Activated T-helper 2 cell treated with anti-CD3 and anti-CD28 coated beads, Interferon-gamma antibody, Interleukin-2, Interleukin-4, amounts not matched to agents 10 μg/mL and 5 μg/mL and 100 μg/mL, durations not matched to agents 14 hours and 24 hours and 36 hours (primary cell): ENCODE results near the gene WDR54. TPM values are rescaled to one million over a fixed set of nuclear protein-coding genes. Genes with fewer than 3 reads are reported as not detected.
"Not testable (repeated sequence)": the region's sequence is repeated elsewhere in the genome, so short reads cannot be mapped to it uniquely, and the experiment has no call there.

Experiments
- DNase-seq: peaks from one replicate; pipeline ENCODE4 v3.0.0; 2021; ENCODE audit warnings: low spot score
- H3K27ac Mint-ChIP-seq: one replicate; pipeline ENCODE4 v1.8.0; 2021; ENCODE audit warnings: mixed read lengths
- H3K27me3 Mint-ChIP-seq: one replicate; pipeline ENCODE4 v1.8.0; 2021; ENCODE audit warnings: low read depth, mixed read lengths
- H3K36me3 Mint-ChIP-seq: one replicate; pipeline ENCODE4 v1.8.0; 2021; ENCODE audit warnings: low read depth, mixed read lengths
- H3K4me1 Mint-ChIP-seq: one replicate; pipeline ENCODE4 v1.8.0; 2021; ENCODE audit warnings: low read depth, mixed read lengths
- H3K4me3 Mint-ChIP-seq: one replicate; pipeline ENCODE4 v1.8.0; 2021; ENCODE audit warnings: low read depth, mild to moderate bottlenecking, moderate library complexity, mixed read lengths
- H3K9me3 Mint-ChIP-seq: one replicate; pipeline ENCODE4 v1.8.0; 2021; ENCODE audit warnings: mixed read lengths
- intact Hi-C: fragments of 100-400 bp; cut with micrococcal nuclease; formaldehyde crosslinking; loops from one replicate; pipeline ENCODE4 v1.15.1; 2023
- total RNA-seq: library from RNA; stranded (reverse); gene quantifications from 2 replicates; pipeline ENCODE4 v1.2.3, GENCODE V29; 2022

Gene WDR54
- total RNA-seq, 1 donor from 2014 or later = 78.0 TPM

DNA sequence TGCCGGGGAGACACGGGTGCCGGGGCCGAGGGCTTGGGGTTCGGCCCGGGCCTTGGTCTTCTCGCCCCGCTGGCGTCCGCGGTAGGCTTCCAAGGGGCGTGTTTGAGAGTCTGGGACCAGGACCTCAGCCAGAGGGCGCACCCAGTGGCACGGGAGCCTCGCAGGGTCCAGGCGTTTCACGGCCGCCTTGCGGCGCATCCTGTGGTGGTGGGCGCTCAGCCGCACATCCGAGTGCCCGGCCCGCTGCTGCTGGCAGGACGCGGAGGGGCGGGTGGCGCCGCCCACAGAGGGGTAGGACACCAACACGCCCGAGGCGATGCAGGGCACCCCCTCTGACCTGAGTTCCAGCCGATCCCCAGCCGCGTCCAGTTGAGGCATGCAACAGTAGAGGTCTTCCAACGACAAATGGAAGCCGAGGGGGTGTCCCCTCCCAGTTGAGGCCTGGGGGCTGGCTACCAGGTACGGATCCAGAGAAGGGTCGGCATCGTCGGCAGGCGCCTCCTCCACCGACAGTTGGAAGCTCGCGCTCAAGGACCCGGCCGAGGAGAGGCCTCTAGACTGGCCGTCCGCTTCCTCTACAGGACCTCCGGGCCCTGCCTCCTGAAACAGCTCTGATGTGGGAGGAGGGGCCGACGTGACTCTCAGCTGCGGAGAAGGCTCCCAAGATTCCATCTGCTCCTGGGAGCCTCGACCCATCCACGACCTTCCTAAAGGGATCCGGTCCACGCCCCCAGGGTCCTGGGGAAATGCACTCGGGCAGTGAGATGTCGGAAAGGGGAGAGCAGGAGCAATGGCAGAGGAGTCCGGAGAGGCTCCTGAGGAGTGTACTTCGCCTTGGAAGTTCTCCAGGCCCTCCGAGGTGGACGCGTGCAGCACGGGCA is 6.4 kb upstream of the WDR54 start:
- Mint-ChIP-seq H3K4me1 (peaks cover 12% of the 10 kb centered on the region), H3K27me3 (peaks cover 12% of the 10 kb centered on the region), H3K36me3 (no peaks in the 10 kb centered on the region), H3K27ac (no peak overlapping the region), H3K9me3 (no peaks in the 10 kb centered on the region), H3K4me3 (peak overlapping the region; percentile 66)
- intact Hi-C loops = no loop called here
- DNase-seq = no peak

DNA sequence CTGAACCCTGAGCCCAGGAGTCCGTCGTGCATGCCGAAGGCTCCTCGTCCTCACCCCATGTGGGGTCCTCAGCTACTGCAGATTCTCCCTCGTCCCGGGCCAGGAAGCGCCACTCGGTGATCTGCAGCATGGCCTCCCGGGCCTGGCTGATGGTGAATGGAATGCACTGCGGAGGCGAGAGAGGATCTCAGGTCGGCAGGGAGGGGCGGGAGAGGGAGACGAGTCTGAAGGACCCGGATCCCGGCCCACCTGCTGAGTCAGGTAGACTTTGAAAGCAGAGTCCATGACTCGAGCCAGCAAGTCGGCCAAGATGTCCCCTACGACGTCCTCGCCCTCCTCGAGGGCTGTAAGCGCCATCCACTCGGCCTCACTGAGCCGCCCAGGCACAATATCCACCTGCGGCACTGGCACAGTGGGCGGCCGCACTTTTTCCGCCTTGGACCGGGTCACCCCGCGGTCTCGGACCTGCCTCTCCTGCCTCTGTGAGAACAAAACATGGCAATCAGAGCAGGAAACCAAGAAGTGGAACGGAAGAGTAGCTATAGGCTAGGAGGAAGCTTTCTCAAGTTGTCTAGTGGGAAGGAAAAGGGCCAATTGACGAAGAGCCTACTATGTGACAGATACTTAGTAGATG is 5.7 kb upstream of the WDR54 start:
- intact Hi-C loops = no loop called here
- H3K27ac Mint-ChIP-seq = no peak overlapping the region
- no peaks in the 10 kb centered on the region for H3K9me3 Mint-ChIP-seq
- H3K4me3 Mint-ChIP-seq = peak overlapping the region; percentile 46
- no peaks in the 10 kb centered on the region for H3K36me3 Mint-ChIP-seq
- H3K27me3 Mint-ChIP-seq = peaks cover 12% of the 10 kb centered on the region
- H3K4me1 Mint-ChIP-seq = peaks cover 16% of the 10 kb centered on the region
- DNase-seq = no peak

DNA sequence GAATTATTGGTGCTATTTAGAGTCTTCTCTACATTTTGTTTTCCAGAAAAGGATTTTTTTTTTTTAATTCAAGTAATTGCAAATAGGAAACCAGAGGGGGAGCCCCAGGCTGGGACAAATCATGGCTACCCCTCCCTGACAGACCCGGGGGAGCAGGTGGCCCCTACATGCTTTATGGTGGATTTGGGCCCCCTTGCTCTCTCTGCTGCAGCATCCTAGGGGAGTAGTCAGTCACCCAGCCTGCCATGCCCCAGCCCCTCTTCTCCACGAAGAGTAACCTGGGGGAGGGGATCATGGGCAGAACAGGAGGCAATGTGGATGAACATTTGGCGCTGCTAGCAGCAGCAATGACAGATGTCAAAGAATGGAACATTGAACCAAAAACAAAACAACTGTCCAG is 4.8 kb upstream of the WDR54 start:
- Mint-ChIP-seq H3K4me3 (no peak overlapping the region), H3K4me1 (peaks cover 21% of the 10 kb centered on the region), H3K27ac (no peak overlapping the region), H3K27me3 (peaks cover 12% of the 10 kb centered on the region), H3K36me3 (no peaks in the 10 kb centered on the region), H3K9me3 (no peaks in the 10 kb centered on the region)
- DNase-seq = no peak
- intact Hi-C loops = no loop called here

DNA sequence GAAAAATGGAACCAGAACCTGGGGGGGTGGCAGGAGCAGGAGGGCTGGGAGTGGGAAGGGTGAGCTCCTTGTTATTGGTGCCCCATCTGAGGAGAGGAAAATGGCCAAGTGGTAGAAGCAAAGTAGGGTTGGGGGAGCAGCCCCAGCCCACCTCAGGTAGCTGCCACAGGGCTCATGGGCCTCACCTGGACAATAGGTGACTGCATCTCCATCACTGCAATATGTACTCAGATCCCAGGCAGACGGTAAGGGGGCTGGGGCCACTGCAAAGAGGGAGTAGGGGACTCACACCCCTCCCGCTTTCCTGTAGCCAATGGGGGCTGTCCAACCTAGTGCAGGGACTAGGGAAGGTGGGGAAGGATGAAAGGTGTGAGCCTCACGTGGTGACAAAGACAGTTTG is 4.3 kb upstream of the WDR54 start:
- no peak for DNase-seq
- H3K27ac Mint-ChIP-seq = no peak overlapping the region
- intact Hi-C loops = no loop called here

DNA sequence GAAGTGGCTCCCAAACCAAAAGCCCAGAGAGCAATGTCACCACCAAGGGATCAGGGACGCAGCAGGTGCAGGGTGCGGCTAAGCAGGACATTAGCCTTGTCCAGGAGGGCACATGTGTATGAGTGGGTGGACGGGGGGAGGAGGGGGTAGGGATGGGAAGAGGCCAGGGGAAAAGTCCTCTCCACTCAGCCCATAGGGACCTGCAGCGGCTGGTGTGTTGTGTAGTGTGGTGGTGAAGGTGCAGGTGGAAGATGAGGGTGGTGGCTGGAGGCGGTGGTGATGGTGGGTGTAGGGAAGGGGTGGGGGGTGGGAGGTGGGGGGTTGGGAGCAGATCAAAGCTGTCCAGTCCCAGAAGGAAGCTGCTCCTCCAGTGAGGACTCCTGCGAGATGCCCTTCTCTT is 3.8 kb upstream of the WDR54 start:
- H3K4me3 Mint-ChIP-seq = no peak overlapping the region
- no peak overlapping the region for H3K27ac Mint-ChIP-seq
- H3K9me3 Mint-ChIP-seq = no peaks in the 10 kb centered on the region
- H3K4me1 Mint-ChIP-seq = peaks cover 23% of the 10 kb centered on the region
- intact Hi-C loops = no loop called here
- no peaks in the 10 kb centered on the region for H3K36me3 Mint-ChIP-seq
- no peak for DNase-seq
- peaks cover 11% of the 10 kb centered on the region for H3K27me3 Mint-ChIP-seq

More for the DNA sequence above, 4.3 kb upstream of the WDR54 start:
- Mint-ChIP-seq H3K4me3 (no peak overlapping the region), H3K36me3 (no peaks in the 10 kb centered on the region), H3K27me3 (peaks cover 12% of the 10 kb centered on the region), H3K4me1 (peaks cover 21% of the 10 kb centered on the region), H3K9me3 (no peaks in the 10 kb centered on the region)

DNA sequence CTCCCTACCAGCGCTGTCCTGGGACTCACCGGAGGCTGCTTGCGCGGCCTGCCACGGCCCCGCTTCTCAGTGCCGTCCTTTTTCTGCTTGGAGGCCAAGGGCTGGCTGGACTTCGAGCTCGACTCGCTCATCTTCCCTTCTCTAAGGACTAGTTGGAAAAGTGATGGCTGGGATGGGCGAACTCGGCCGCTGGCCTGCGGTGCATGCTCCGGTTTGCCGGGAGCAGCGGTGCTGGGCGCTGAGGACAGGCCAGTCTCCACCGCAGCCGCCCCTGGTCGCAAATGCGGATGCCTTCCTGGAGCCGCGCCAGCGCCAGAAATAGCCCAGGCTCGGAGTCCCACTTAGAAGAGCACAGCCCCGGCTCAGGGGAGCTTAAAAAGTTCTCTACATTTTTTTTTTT is 3.2 kb upstream of the WDR54 start:
- intact Hi-C loops = no loop called here
- no peak overlapping the region for H3K4me3 Mint-ChIP-seq
- no peak overlapping the region for H3K27ac Mint-ChIP-seq
- H3K9me3 Mint-ChIP-seq = no peaks in the 10 kb centered on the region
- no peaks in the 10 kb centered on the region for H3K36me3 Mint-ChIP-seq
- DNase-seq = no peak
- H3K4me1 Mint-ChIP-seq = peaks cover 24% of the 10 kb centered on the region
- H3K27me3 Mint-ChIP-seq = peaks cover 9% of the 10 kb centered on the region

DNA sequence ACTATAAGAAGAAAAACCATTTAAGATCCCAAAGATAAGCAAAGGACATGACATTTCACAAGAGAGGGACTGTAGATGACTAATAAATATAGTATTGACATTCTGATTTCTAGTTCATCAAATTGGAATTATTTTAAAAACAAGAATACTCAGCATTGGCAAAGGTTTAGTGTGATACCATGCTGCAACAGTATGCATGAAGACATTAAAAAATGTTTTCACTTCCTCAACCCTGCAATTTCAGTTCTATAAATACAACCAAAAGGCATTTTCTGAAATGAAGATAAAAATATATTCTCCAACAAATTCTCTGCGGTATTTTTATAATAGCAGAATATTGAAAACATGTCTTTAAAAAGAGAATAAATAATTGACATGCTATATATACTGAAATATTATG is 2.2 kb upstream of the WDR54 start:
- no peak overlapping the region for H3K27ac Mint-ChIP-seq

DNA sequence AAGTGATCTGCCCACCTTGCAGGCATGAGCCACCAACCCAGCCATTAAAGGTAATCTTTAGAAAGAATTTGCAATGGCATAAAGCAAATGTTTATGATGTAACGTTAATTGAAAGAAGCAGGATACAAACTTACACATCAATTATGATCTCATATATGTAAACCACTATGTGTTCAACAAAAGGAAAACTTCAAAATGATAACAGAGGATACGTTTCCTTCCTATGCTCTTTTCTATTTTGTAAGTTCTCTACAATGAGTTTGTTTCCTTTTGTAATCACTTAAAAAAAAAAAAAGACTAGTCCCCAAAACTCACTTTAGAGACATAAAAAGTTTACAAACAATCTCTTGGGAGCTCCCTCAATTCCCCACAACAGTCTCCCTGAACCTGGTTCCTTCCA is 1.5 kb upstream of the WDR54 start:
- Mint-ChIP-seq H3K27ac (peak overlapping the region; percentile 1), H3K4me1 (peaks cover 19% of the 10 kb centered on the region)

More for the DNA sequence above, 2.2 kb upstream of the WDR54 start:
- no peak for DNase-seq
- Mint-ChIP-seq H3K9me3 (no peaks in the 10 kb centered on the region), H3K4me3 (no peak overlapping the region), H3K36me3 (peaks cover 2% of the 10 kb centered on the region), H3K4me1 (peaks cover 19% of the 10 kb centered on the region), H3K27me3 (peaks cover 4% of the 10 kb centered on the region)
- intact Hi-C loops = no loop called here

DNA sequence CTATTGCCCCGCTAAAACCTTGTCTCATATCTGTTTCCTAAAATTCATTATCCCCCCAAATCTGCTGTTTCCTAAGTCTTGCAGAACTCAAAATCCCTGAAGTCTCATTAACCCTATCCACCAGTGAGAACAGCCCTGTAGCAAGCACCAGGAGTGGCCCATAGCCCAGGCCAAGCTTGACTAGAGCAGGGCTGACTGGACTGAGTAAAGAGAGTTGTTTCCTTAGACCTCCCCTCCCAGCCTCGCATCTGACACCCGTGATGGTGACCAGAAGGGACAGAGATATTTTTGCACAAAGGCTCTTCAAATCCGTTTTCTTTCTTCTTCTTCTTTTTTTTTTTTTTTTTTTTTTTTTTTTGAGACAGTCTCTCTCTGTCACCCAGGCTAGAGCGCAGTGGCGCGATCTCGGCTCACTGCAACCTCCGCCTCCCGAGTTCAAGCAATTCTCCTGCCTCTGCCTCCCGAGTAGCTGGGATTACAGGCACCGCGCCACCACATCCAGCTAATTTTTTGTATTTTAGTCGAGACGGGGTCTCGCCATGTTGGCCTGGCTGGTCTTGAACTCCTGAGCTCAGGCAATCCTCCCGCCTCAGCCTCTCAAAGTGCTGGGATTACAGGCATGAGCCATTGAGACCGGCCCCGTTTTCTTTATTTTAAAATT is 957 bp upstream of the WDR54 start:
- DNase-seq = not testable (repeated sequence)
- peaks cover 19% of the 10 kb centered on the region for H3K4me1 Mint-ChIP-seq
- intact Hi-C loops = loop anchor here (1.0 kb wide), 1 partner anchor 34 kb away; no protein-coding TSS in a partner anchor

More for the DNA sequence above, 1.5 kb upstream of the WDR54 start:
- Mint-ChIP-seq H3K4me3 (peak overlapping the region; percentile 9), H3K9me3 (no peaks in the 10 kb centered on the region), H3K36me3 (peaks cover 6% of the 10 kb centered on the region), H3K27me3 (peaks cover 2% of the 10 kb centered on the region)
- DNase-seq = no peak
- intact Hi-C loops = no loop called here

DNA sequence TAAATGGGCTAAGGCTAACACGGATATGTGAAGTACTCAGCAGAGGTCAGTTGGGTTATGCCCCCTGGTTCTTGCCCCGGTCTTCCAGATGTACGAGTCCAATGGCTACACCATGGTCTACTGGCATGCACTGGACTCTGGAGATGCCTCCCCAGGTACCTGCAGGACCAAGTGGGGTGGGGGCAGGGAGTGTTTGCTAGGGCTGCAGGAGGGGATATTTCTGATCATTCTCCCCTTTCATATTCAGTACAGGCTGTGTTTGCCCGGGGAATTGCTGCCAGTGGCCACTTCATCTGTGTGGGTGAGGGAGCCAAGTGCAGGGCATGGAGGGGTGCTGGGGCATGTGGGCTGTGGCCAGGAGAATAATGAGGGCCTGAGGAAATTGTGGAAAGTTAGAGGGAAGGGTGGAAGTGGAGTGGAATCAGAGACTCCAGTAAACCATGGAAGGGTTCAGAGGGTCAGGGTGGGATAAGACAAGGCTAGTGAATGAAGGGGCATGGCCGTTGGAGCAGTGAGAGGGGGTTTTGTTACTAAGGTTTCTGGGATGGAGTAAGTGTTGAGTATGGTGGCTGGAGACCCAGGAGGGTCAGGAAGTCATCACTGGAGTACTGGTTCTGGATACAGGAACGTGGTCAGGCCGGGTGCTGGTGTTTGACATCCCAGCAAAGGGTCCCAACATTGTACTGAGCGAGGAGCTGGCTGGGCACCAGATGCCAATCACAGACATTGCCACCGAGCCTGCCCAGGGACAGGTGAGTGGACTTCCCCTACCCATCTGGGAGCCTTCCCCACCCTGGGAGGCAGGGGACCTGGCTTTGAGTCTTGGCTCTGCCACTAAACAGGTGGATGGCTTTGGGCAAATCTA is 1.9 kb downstream of the WDR54 start:
- no peak for DNase-seq
- Mint-ChIP-seq H3K27me3 (no peaks in the 10 kb centered on the region), H3K4me3 (peak overlapping the region; percentile 100), H3K4me1 (peaks cover 15% of the 10 kb centered on the region), H3K9me3 (no peaks in the 10 kb centered on the region), H3K36me3 (peaks cover 15% of the 10 kb centered on the region), H3K27ac (no peak overlapping the region)
- intact Hi-C loops = loop anchor here (2.0 kb wide), 1 partner anchor 17 kb away; the partner anchor contains the start of gene RTKN

More for the DNA sequence above, 957 bp upstream of the WDR54 start:
- not testable (repeated sequence) for H3K9me3 Mint-ChIP-seq, H3K27me3 Mint-ChIP-seq
- Mint-ChIP-seq H3K4me3 (peak overlapping the region; percentile 100), H3K36me3 (peaks cover 12% of the 10 kb centered on the region), H3K27ac (peak overlapping the region; percentile 85)

DNA sequence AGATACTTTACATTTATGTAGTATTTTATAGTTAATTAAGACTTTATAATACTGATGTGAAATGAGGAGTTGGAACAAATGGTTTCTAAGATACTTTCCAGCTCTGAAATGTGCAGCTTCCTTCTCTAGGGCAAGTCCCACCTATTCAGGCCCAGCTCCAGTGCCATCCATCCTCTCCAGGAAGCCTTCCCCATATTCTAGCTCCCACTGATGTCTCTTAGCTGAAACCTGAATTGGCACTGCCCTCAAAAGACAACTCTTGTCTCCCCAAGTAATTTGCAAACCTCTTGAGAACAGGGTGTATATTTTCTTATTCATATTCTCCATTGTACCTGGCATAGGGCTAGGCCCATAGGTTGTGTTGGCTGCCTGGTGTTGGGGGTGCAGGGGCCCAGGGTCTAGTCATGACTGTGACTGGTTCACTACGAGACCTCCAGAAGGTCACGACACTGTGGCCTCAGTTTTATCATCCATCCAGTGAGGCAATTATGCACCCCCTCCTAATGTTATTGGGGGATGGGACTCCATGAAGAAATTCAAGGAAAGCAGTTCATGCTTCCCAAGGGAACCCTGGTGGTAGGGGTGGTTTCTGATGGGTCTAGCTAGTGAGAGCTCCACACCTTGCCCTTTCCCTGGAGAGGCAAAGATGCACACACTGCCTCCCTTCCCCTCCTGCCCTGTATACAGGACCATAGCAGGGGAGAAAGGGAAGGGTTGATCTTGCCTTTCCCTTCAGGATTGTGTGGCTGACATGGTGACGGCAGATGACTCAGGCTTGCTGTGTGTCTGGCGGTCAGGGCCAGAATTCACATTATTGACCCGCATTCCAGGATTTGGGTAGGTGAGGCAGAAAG is 2.8 kb downstream of the WDR54 start:
- no peak overlapping the region for H3K27ac Mint-ChIP-seq
- no peaks in the 10 kb centered on the region for H3K27me3 Mint-ChIP-seq

More for the DNA sequence above, 2.8 kb downstream of the WDR54 start:
- Mint-ChIP-seq H3K9me3 (no peaks in the 10 kb centered on the region), H3K36me3 (peaks cover 15% of the 10 kb centered on the region), H3K4me3 (no peak overlapping the region), H3K4me1 (peaks cover 15% of the 10 kb centered on the region)
- no peak for DNase-seq
- intact Hi-C loops = no loop called here
